PC-3 (cell line): ENCODE measurements around the gene FLT3. TPM values are rescaled to one million over a fixed set of nuclear protein-coding genes. Genes with fewer than 3 reads are reported as not detected.

Experiments
- ATAC-seq: fragments of 200-7000 bp; cut with Tn5 transposase; 2 replicates; pipeline ENCODE4 v1.9.1; 2020; ENCODE audit warnings: mild to moderate bottlenecking, moderate library complexity
- BruUV-seq: library from RNA; stranded (reverse); fragments of 400-500 nt; replicated peaks from 2 replicates; lab custom pipeline; 2021; lab: Mats Ljungman, UMichigan
- CTCF ChIA-PET: fragments of 300-600 bp; sonication (Branson Sonifier 250); formaldehyde crosslinking; loops from one replicate; lab custom pipeline; 2022; ENCODE audit warnings: antibody characterized with exemption; lab: Charles Lee
- POLR2A ChIA-PET: fragments of 300-600 bp; sonication (Branson Sonifier 250); formaldehyde crosslinking; loops from one replicate; lab custom pipeline; 2022; ENCODE audit warnings: antibody characterized with exemption; ENCODE audit not compliant: unreplicated experiment; lab: Charles Lee
- DNase-seq: peaks from one replicate; pipeline ENCODE4 v3.0.0-alpha.2; 2015
- H2AFZ ChIP-seq: fragments of 300-600 bp; sonication (generic); 2 replicates; pipeline ENCODE4 v1.6.0; 2016; ENCODE audit warnings: antibody characterized with exemption, low read length
- H3F3A ChIP-seq: fragments of 300-600 bp; sonication (generic); one replicate; pipeline ENCODE4 v1.6.0; 2017; ENCODE audit warnings: antibody characterized with exemption, low read length, control low read depth, mild to moderate bottlenecking; ENCODE audit not compliant: unreplicated experiment
- H3K27ac ChIP-seq: fragments of 300-600 bp; sonication (generic); 2 replicates; pipeline ENCODE4 v1.5.1; 2016; ENCODE audit warnings: mild to moderate bottlenecking, low read length
- H3K27me3 ChIP-seq: fragments of 300-600 bp; sonication (generic); 2 replicates; pipeline ENCODE4 v1.6.1; 2016; ENCODE audit warnings: low read length, mixed read lengths
- H3K36me3 ChIP-seq: fragments of 300-600 bp; sonication (generic); 2 replicates; pipeline ENCODE4 v1.6.1; 2016; ENCODE audit warnings: low read depth, mixed run types, low read length, mixed read lengths
- H3K4me1 ChIP-seq: fragments of 300-600 bp; sonication (generic); 2 replicates; pipeline ENCODE4 v1.5.1; 2016; ENCODE audit warnings: low read length; ENCODE audit not compliant: insufficient read depth
- H3K4me2 ChIP-seq: fragments of 300-600 bp; sonication (generic); 2 replicates; pipeline ENCODE4 v1.6.0; 2016; ENCODE audit warnings: low read length
- H3K4me3 ChIP-seq: fragments of 300-600 bp; sonication (generic); 2 replicates; pipeline ENCODE4 v1.5.1; 2016; ENCODE audit warnings: mild to moderate bottlenecking, low read length, mixed read lengths
- H3K79me2 ChIP-seq: fragments of 300-600 bp; sonication (generic); 2 replicates; pipeline ENCODE4 v1.6.1; 2017; ENCODE audit warnings: low read length, mixed read lengths
- H3K9ac ChIP-seq: fragments of 300-600 bp; sonication (generic); 2 replicates; pipeline ENCODE4 v1.6.0; 2016; ENCODE audit warnings: mild to moderate bottlenecking, low read length
- H3K9me2 ChIP-seq: fragments of 300-600 bp; sonication (generic); replicated peaks from 2 replicates; pipeline ENCODE4 v1.6.1; 2016; ENCODE audit warnings: mixed run types, low read length, mixed read lengths
- H3K9me3 ChIP-seq: fragments of 300-600 bp; sonication (generic); 2 replicates; pipeline ENCODE4 v1.6.1; 2016; ENCODE audit warnings: low read length, mixed read lengths
- H4K20me1 ChIP-seq: fragments of 300-600 bp; sonication (generic); 2 replicates; pipeline ENCODE4 v1.6.1; 2016; ENCODE audit warnings: low read length, mixed read lengths
- CTCF ChIP-seq: fragments of 300-600 bp; sonication (generic); conservative IDR thresholded peaks from 2 replicates; pipeline ENCODE4 v1.5.1; 2017; ENCODE audit warnings: antibody characterized with exemption, low read depth, mild to moderate bottlenecking, low read length
- EZH2 ChIP-seq: fragments of 300-600 bp; sonication (generic); IDR thresholded peaks from one replicate; pipeline ENCODE4 v1.6.1; 2017; ENCODE audit warnings: antibody characterized with exemption, mild to moderate bottlenecking, low read length; ENCODE audit not compliant: unreplicated experiment
- EZH2phosphoT487 ChIP-seq: fragments of 300-600 bp; sonication (generic); IDR thresholded peaks from 2 replicates; pipeline ENCODE4 v1.6.1; 2018; ENCODE audit warnings: mild to moderate bottlenecking, antibody characterized with exemption, low read length, borderline replicate concordance
- intact Hi-C: fragments of 100-400 bp; cut with micrococcal nuclease; formaldehyde crosslinking; loops from 2 replicates; pipeline ENCODE4 v1.9.0; 2023
- total RNA-seq: library from RNA; depleted of rRNA; stranded (reverse); fragments of >200 nt; gene quantifications from 2 replicates; pipeline ENCODE4 v1.2.3, GENCODE V29; 2014

The FLT3 gene
- total RNA-seq, 1 experiment from 2014 or later, result not detected

- no peak for TF ChIP-seq EZH2
- no peak for TF ChIP-seq EZH2phosphoT487
- TF ChIP-seq CTCF, result no peak
- H3K27me3 ChIP-seq, result peaks cover 17% of the 10 kb centered on the region; the same call in 1 of the 2 replicates
- no peaks in the 10 kb centered on the region for H3K79me2 ChIP-seq
- no peaks in the 10 kb centered on the region for H4K20me1 ChIP-seq
- H3F3A ChIP-seq, result no peaks in the 10 kb centered on the region
- H3K27ac ChIP-seq, result no peak overlapping the region
- H3K4me3 ChIP-seq, result no peak overlapping the region
- DNase-seq (no peak), ATAC-seq (no peak)
- no peak overlapping the region for H3K4me2 ChIP-seq
- no TSS peak for BruUV-seq
- no peaks in the 10 kb centered on the region for H3K9me3 ChIP-seq
- H3K9ac ChIP-seq, result no peak overlapping the region
- ChIA-PET POLR2A (no interaction called here), CTCF (no interaction called here)
- H3K36me3 ChIP-seq, result no peaks in the 10 kb centered on the region
- H3K9me2 ChIP-seq, result no peaks in the 10 kb centered on the region
- H2AFZ ChIP-seq, result no peak overlapping the region
- intact Hi-C loops, result no loop called here
- H3K4me1 ChIP-seq, result no peaks in the 10 kb centered on the region
Measured at GRCh38 chr13:28027071-28027470, 73.3 kb downstream of the FLT3 start.

GRCh38 chr13:28026508-28026907, 73.9 kb downstream of the FLT3 start:
- no peaks in the 10 kb centered on the region for H3K36me3 ChIP-seq
- no peaks in the 10 kb centered on the region for H3K9me3 ChIP-seq
- intact Hi-C loops, result no loop called here
- no peaks in the 10 kb centered on the region for H3K9me2 ChIP-seq
- DNase-seq (no peak), ATAC-seq (no peak)
- H3K79me2 ChIP-seq, result no peaks in the 10 kb centered on the region
- H2AFZ ChIP-seq, result no peak overlapping the region
- H3K9ac ChIP-seq, result no peak overlapping the region
- H3K4me2 ChIP-seq, result no peak overlapping the region
- peaks cover 17% of the 10 kb centered on the region; the same call in 1 of the 2 replicates for H3K27me3 ChIP-seq
- H3K4me3 ChIP-seq, result no peak overlapping the region
- no peaks in the 10 kb centered on the region for H3F3A ChIP-seq
- CTCF ChIA-PET, result no interaction called here
- H4K20me1 ChIP-seq, result no peaks in the 10 kb centered on the region
- no peak overlapping the region for H3K27ac ChIP-seq
- TF ChIP-seq EZH2phosphoT487, result no peak
- TF ChIP-seq CTCF, result no peak
- no peak for TF ChIP-seq EZH2
- POLR2A ChIA-PET, result no interaction called here
- no peaks in the 10 kb centered on the region for H3K4me1 ChIP-seq
- BruUV-seq, result no TSS peak

- DNase-seq (no peak), ATAC-seq (no peak)
- no peaks in the 10 kb centered on the region for H3K9me3 ChIP-seq
- H3K4me1 ChIP-seq, result no peaks in the 10 kb centered on the region
- no peak overlapping the region for H3K27ac ChIP-seq
- no peak overlapping the region for H2AFZ ChIP-seq
- CTCF ChIA-PET, result no interaction called here
- H3K4me3 ChIP-seq, result no peak overlapping the region
- H4K20me1 ChIP-seq, result no peaks in the 10 kb centered on the region
- TF ChIP-seq CTCF, result no peak
- TF ChIP-seq EZH2, result no peak
- TF ChIP-seq EZH2phosphoT487, result no peak
- BruUV-seq, result no TSS peak
- no peaks in the 10 kb centered on the region for H3K9me2 ChIP-seq
- no peaks in the 10 kb centered on the region for H3K79me2 ChIP-seq
- peaks cover 17% of the 10 kb centered on the region; the same call in 1 of the 2 replicates for H3K27me3 ChIP-seq
- no peaks in the 10 kb centered on the region for H3F3A ChIP-seq
- POLR2A ChIA-PET, result no interaction called here
- H3K9ac ChIP-seq, result no peak overlapping the region
- H3K36me3 ChIP-seq, result no peaks in the 10 kb centered on the region
- no peak overlapping the region for H3K4me2 ChIP-seq
- intact Hi-C loops, result no loop called here
Measured at GRCh38 chr13:28022848-28023518, 77.4 kb downstream of the FLT3 start.
